ENCODE data around the gene NADSYN1.

GRCh38 chr11:71483692-71484091 lies 30.7 kb downstream of the NADSYN1 start:
- no peak for TF ChIP-seq EZH2phosphoT487 (conservative IDR thresholded peaks at IDR 0.05; ENCODE audit: low read length)
- TF ChIP-seq CTCF (IDR thresholded peaks at IDR 0.05; ENCODE audit: insufficient read depth, low read length, poor library complexity, severe bottlenecking): no peak

Data from SU-DHL-6 (cell line).